Gastrocnemius medialis (tissue), 4 donors: Measurements from ENCODE around the gene COPS6. TPM values are rescaled to one million over a fixed set of nuclear protein-coding genes. Genes with fewer than 3 reads are reported as not detected.
A peak's percentile ranks its signal among the peaks of the same experiment; 100 is the strongest.

Source experiments
- ATAC-seq, 2 donors: fragments of 150-250 bp; one replicate each; pipeline ENCODE4 v1.9.1; 2016
- DNase-seq, 2 donors: peaks; one replicate each; pipeline ENCODE4 v3.0.0-alpha.2; 2019
- H3K27ac ChIP-seq, 4 donors: fragments of 200-600 bp; sonication (generic); 1 replicate in 1 of 4; 2 replicates in 3 of 4; pipeline ENCODE4 v1.5.1; 2016 to 2018; ENCODE audit warnings: mild to moderate bottlenecking in 2 of 4, moderate library complexity in 1 of 4
- H3K27me3 ChIP-seq, 3 donors: fragments of 200-600 bp; sonication (generic) in 2 of 3; 1 replicate in 1 of 3; 2 replicates in 2 of 3; pipeline versions ENCODE4 v1.5.1 to v1.6.0; 2016 to 2019; ENCODE audit warnings: mild to moderate bottlenecking in 1 of 3, moderate library complexity in 1 of 3
- H3K36me3 ChIP-seq, 2 donors: fragments of 200-600 bp; sonication (generic) in 1 of 2; one replicate each; pipeline ENCODE4 v1.5.1; 2017 to 2018
- H3K4me1 ChIP-seq, 2 donors: fragments of 200-600 bp; sonication (generic) in 1 of 2; one replicate each; pipeline ENCODE4 v1.5.1; 2016 to 2017; ENCODE audit warnings: mild to moderate bottlenecking in 2 of 2
- H3K4me3 ChIP-seq, 4 donors: fragments of 200-600 bp; sonication (generic) in 3 of 4; 1 replicate in 1 of 4; 2 replicates in 3 of 4; pipeline ENCODE4 v1.5.1; 2016 to 2019; ENCODE audit warnings: mild to moderate bottlenecking in 2 of 4
- H3K9me3 ChIP-seq, 3 donors: fragments of 200-600 bp; sonication (generic) in 2 of 3; 1 replicate in 1 of 3; 2 replicates in 2 of 3; pipeline ENCODE4 v1.5.1; 2016 to 2019
- POLR2A ChIP-seq, 2 donors: fragments of 450-650 bp; IDR thresholded peaks; one replicate each; pipeline ENCODE4 v1.6.1; 2017; ENCODE audit warnings: antibody characterized with exemption in 2 of 2, mild to moderate bottlenecking in 2 of 2, moderate library complexity in 2 of 2
- in situ Hi-C, 4 donors: fragments of 200-750 bp; cut with MboI; loops; one replicate each; pipeline versions ENCODE4 v1.15.0 to v1.8.0; 2017; ENCODE audit warnings: low sequenced_read_pairs in 4 of 4
- intact Hi-C: fragments of 100-400 bp; cut with DNase I; formaldehyde crosslinking; loops from one replicate; pipeline ENCODE4 v1.15.1; 2023; ENCODE audit warnings: low total_unique reads
- total RNA-seq, 4 donors: library from RNA; depleted of rRNA; stranded (reverse); fragments of >200 nt; gene quantifications; one replicate each; pipeline versions ENCODE4 v1.1.0 to v1.2.3, GENCODE V29; 2016
- TF ChIP-seq, protein P1 (sequence below), 5 experiments: fragments of 450-650 bp in 3 of 5; fragments of 200-600 bp in 2 of 5; sonication (generic) in 2 of 5; IDR thresholded peaks in 4 of 5; conservative IDR thresholded peaks in 1 of 5; 1 replicate in 4 of 5; 2 replicates in 1 of 5; pipeline ENCODE4 v1.5.1; 2016 to 2019; ENCODE audit warnings: antibody characterized with exemption in 5 of 5, mild to moderate bottlenecking in 3 of 5, moderate library complexity in 3 of 5

The COPS6 gene
- total RNA-seq, 4 donors from 2014 or later: 32.6 to 57.9 (median 39.4) TPM

DNA sequence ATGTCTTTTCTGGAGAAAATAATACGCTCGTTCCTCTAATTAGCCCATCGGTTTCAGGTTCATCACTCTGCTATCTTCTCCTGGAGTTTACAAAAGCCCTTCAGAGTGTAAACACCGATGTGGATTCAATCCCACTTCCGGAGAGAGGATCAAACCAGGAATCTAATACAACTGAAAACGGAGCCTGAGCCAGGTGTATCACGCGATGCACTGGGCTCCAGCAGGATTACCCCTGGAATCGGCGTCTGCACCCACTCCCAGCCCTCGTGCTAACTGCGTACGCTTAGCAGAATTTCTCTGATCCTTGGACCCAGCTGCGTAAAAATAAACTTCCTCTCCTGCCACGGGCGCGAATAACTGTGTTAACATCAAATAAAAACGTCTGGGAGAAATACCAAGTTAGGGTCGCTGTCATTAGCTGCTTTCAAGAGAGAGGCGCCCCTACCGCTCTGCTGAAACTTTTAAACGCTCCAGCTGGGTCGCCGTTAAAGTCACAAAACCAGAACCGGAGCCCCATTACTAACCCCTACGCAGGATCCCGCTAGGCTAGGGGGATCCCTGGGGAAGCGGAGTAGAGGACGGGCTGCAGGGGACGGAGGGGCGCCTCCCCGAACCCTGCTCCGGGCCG is 7.7 kb upstream of the COPS6 start:
- in situ Hi-C loops: no loop called here
- no peaks in the 10 kb centered on the region for H3K27me3 ChIP-seq
- no peak for DNase-seq
- ATAC-seq: peak; percentile 1 to 8
- peaks cover 0 to 16% of the 10 kb centered on the region in 2 donors for H3K36me3 ChIP-seq
- no peaks in the 10 kb centered on the region for H3K9me3 ChIP-seq
- peaks cover 22 to 24% of the 10 kb centered on the region in 2 donors for H3K4me1 ChIP-seq
- peak overlapping the region; percentile 81 to 99 (median 87) for H3K4me3 ChIP-seq
- TF ChIP-seq POLR2A (IDR thresholded peaks at IDR 0.05): no peak
- TF ChIP-seq, protein P1, sequence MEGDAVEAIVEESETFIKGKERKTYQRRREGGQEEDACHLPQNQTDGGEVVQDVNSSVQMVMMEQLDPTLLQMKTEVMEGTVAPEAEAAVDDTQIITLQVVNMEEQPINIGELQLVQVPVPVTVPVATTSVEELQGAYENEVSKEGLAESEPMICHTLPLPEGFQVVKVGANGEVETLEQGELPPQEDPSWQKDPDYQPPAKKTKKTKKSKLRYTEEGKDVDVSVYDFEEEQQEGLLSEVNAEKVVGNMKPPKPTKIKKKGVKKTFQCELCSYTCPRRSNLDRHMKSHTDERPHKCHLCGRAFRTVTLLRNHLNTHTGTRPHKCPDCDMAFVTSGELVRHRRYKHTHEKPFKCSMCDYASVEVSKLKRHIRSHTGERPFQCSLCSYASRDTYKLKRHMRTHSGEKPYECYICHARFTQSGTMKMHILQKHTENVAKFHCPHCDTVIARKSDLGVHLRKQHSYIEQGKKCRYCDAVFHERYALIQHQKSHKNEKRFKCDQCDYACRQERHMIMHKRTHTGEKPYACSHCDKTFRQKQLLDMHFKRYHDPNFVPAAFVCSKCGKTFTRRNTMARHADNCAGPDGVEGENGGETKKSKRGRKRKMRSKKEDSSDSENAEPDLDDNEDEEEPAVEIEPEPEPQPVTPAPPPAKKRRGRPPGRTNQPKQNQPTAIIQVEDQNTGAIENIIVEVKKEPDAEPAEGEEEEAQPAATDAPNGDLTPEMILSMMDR (IDR thresholded peaks at IDR 0.05 in 4 of 5, conservative IDR thresholded peaks at IDR 0.05 in 1 of 5): no peak
- intact Hi-C loops: loop anchor here (1.0 to 5.0 kb wide), 5 partner anchors 20 to 576 kb away; partner anchors contain the start of genes AP4M1, MCM7, ZKSCAN5 and ZSCAN21
- H3K27ac ChIP-seq: peak overlapping the region; percentile 86 to 96 (median 90)

DNA sequence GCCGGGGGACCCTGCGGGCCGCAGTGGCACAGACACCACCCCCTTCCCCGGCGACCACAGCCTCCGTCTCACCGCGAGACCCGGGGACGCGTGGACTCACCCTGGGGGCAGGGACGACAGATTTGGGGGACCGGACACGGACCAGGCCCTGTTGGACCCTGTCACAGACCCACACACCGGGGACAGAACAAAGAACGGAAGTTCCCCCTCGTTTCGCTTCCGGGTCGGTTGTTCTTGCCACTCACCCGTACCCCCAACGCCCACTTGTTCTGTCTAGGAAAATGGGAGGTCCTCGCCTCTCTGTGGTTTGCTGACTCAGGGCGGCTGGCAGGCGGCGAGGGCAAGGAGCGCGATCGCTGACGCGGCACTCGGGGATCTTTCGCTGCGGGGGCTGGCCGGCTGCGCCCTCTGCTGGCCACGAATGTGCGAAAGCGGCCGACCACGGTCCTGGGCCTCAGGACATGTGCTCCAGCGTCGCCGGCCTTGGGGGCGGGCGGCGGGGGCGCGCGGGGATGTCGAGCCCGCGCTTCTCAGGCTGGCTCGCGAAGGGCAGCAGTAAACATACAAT is 7.2 kb upstream of the COPS6 start, which contains the start of gene ZNF3:
Gene ZNF3 (minus strand): TSS at position 189 of the 568 bp plus-strand sequence. CDS start 4,366 bp downstream, outside the sequence.
- TF ChIP-seq POLR2A (IDR thresholded peaks at IDR 0.05): peak; percentile 62 to 85
- TF ChIP-seq, protein P1 (IDR thresholded peaks at IDR 0.05 in 4 of 5, conservative IDR thresholded peaks at IDR 0.05 in 1 of 5): peak; percentile 93 to 98 (median 94)
- no peaks in the 10 kb centered on the region for H3K27me3 ChIP-seq
- ATAC-seq (peak; percentile 95 to 96), DNase-seq (peak; percentile 99)
- H3K27ac ChIP-seq: peak within 1 kb of the TSS; percentile 86 to 96 (median 90)
- peaks cover 0 to 10% of the 10 kb centered on the region in 2 donors for H3K36me3 ChIP-seq
- H3K4me1 ChIP-seq: peaks cover 22 to 24% of the 10 kb centered on the region in 2 donors
- in situ Hi-C loops (no loop called here), intact Hi-C loops (loop anchor here (1.0 to 5.0 kb wide), 5 partner anchors 19 to 577 kb away; partner anchors contain the start of genes AP4M1, MCM7, ZKSCAN5 and ZSCAN21)
- H3K9me3 ChIP-seq: no peaks in the 10 kb centered on the region
- H3K4me3 ChIP-seq: peak within 1 kb of the TSS; percentile 81 to 99 (median 87)

DNA sequence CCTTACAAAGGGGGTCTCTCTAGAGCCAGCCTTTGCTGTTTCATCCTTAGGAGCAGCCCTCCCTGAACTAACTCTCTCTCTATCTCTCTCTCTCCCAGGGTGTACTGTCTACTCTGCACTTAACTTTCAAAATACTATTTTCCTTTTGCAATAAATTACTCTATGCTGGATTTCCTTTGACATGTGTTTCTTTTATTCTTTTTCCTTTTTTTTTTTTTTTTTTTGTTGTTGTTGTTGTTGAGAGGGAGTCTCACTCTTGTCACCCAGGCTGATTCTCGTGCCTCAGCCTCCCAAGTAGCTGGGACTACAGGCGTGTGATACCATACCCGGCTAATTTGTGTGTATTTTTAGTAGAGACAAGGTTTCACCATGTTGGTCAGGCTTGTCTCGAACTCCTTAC is 5.8 kb upstream of the COPS6 start:
- ATAC-seq: no peak
- Histone ChIP-seq H3K27me3 (no peaks in the 10 kb centered on the region), H3K4me3 (peak overlapping the region in 1 of 4 donors; percentile 51), H3K9me3 (no peaks in the 10 kb centered on the region), H3K27ac (peak overlapping the region in 3 of 4 donors; percentile 89 to 96 (median 91)), H3K36me3 (no peaks in the 10 kb centered on the region), H3K4me1 (peaks cover 22 to 25% of the 10 kb centered on the region in 2 donors)
- DNase-seq: no peak
- in situ Hi-C loops: no loop called here
- no peak for TF ChIP-seq POLR2A (IDR thresholded peaks at IDR 0.05)
- TF ChIP-seq, protein P1 (IDR thresholded peaks at IDR 0.05 in 4 of 5, conservative IDR thresholded peaks at IDR 0.05 in 1 of 5): no peak
- intact Hi-C loops: loop anchor here (5.0 kb wide), 1 partner anchor 91 kb away; no protein-coding TSS in a partner anchor

DNA sequence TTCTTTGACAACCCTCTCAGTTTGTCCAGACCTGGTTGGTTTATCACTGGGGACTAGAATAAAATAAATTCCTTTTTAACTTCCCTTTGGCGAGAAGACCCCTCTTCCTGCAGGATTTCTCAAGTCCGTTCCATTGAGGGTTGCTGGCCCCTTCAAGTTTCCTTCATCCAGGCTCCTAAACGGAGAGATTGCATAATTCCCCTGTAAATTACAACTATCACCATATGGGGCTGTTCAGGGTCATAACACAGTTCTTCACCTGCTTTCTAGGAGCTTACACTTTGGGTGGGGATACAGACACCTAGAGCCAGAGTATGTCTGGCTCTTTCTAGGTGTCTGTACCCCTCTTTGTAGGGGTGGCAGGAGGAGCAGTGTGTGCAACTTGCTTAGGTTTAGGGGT is 3.3 kb upstream of the COPS6 start:
- in situ Hi-C loops: no loop called here
- TF ChIP-seq POLR2A (IDR thresholded peaks at IDR 0.05): no peak
- TF ChIP-seq, protein P1 (IDR thresholded peaks at IDR 0.05 in 4 of 5, conservative IDR thresholded peaks at IDR 0.05 in 1 of 5): no peak
- no peak overlapping the region for H3K27ac ChIP-seq
- peaks cover 0 to 4% of the 10 kb centered on the region in 2 donors for H3K36me3 ChIP-seq
- H3K27me3 ChIP-seq: no peaks in the 10 kb centered on the region
- H3K9me3 ChIP-seq: no peaks in the 10 kb centered on the region
- intact Hi-C loops: loop anchor here (5.0 kb wide), 1 partner anchor 42 kb away; the partner anchor contains the start of gene MBLAC1
- H3K4me3 ChIP-seq: no peak overlapping the region
- no peak for DNase-seq
- peaks cover 18 to 23% of the 10 kb centered on the region in 2 donors for H3K4me1 ChIP-seq
- no peak for ATAC-seq
